ENCODE measurements around the gene DNASE1L3.

DNASE1L3 gene

GRCh38 chr3:58154626-58155449, 55.9 kb downstream of the DNASE1L3 start:
- no peak for DNase-seq

GRCh38 chr3:58153371-58153770, 57.4 kb downstream of the DNASE1L3 start:
- DNase-seq = no peak

- DNase-seq = no peak
These were observed 58.4 kb downstream of the DNASE1L3 start for GRCh38 chr3:58152225-58153015.

GRCh38 chr3:58151637-58152036, 59.1 kb downstream of the DNASE1L3 start:
- no peak for DNase-seq

GRCh38 chr3:58150810-58151199, 60.0 kb downstream of the DNASE1L3 start:
- no peak for DNase-seq

GRCh38 chr3:58150130-58150809, 60.5 kb downstream of the DNASE1L3 start:
- no peak for DNase-seq

- DNase-seq = no peak
These were observed 62.7 kb downstream of the DNASE1L3 start for GRCh38 chr3:58148049-58148448.

GRCh38 chr3:58144478-58145325, 66.1 kb downstream of the DNASE1L3 start:
- DNase-seq = no peak

GRCh38 chr3:58143417-58144055, 67.2 kb downstream of the DNASE1L3 start:
- DNase-seq = peak; percentile 6

All from inflammatory macrophage treated with lipopolysaccharide for 4 hours (primary cell).